Tibial nerve (tissue), 4 donors: ENCODE results near the gene DENND1A. TPM values are rescaled to one million over a fixed set of nuclear protein-coding genes. Genes with fewer than 3 reads are reported as not detected.

Experiments used
- DNase-seq, 2 donors: peaks; one replicate each; pipeline ENCODE4 v3.0.0-alpha.2; 2019; ENCODE audit warnings: low spot score in 2 of 2
- H3K27ac ChIP-seq, 4 donors: fragments of 200-600 bp; sonication (generic) in 3 of 4; one replicate each; pipeline ENCODE4 v1.5.1; 2017 to 2019; ENCODE audit warnings: mild to moderate bottlenecking in 1 of 4
- H3K27me3 ChIP-seq, 2 donors: fragments of 200-600 bp; sonication (generic) in 1 of 2; one replicate each; pipeline versions ENCODE4 v1.5.1 to v1.6.0; 2017 to 2019
- H3K36me3 ChIP-seq, 3 donors: fragments of 200-600 bp; sonication (generic); one replicate each; pipeline ENCODE4 v1.5.1; 2018 to 2019
- H3K4me1 ChIP-seq, 4 donors: fragments of 200-600 bp; sonication (generic) in 3 of 4; one replicate each; pipeline ENCODE4 v1.5.1; 2017 to 2019
- H3K4me3 ChIP-seq, 4 donors: fragments of 200-600 bp; sonication (generic) in 3 of 4; one replicate each; pipeline ENCODE4 v1.5.1; 2017 to 2019; ENCODE audit warnings: mild to moderate bottlenecking in 1 of 4, moderate library complexity in 1 of 4
- H3K9me3 ChIP-seq, 4 donors: fragments of 200-600 bp; sonication (generic) in 3 of 4; one replicate each; pipeline ENCODE4 v1.5.1; 2017 to 2019
- EP300 ChIP-seq, 2 donors: sonication (generic); formaldehyde crosslinking; IDR thresholded peaks; one replicate each; pipeline ENCODE4 v1.6.1; 2017; ENCODE audit warnings: antibody characterized with exemption in 2 of 2, mild to moderate bottlenecking in 1 of 2
- POLR2A ChIP-seq, 2 donors: fragments of 450-650 bp; IDR thresholded peaks; one replicate each; pipeline ENCODE4 v1.6.1; 2017; ENCODE audit warnings: antibody characterized with exemption in 2 of 2, mild to moderate bottlenecking in 2 of 2, moderate library complexity in 2 of 2
- WGBS, 2 donors: methylation state at CpG; one replicate each; pipeline ENCODE4 v1.1.5; 2018; 5-methylcytosine and 5-hydroxymethylcytosine counted together
- total RNA-seq, 4 donors: library from RNA; depleted of rRNA; stranded (reverse); fragments of >200 nt; gene quantifications; one replicate each; pipeline ENCODE4 v1.1.0, GENCODE V29; 2016
- TF ChIP-seq, protein P1 (sequence below), 5 experiments: fragments of 200-600 bp in 3 of 5; fragments of 450-650 bp in 2 of 5; sonication (generic) in 3 of 5; IDR thresholded peaks; one replicate each; pipeline ENCODE4 v1.5.1; 2016 to 2019; ENCODE audit warnings: antibody characterized with exemption in 5 of 5, mild to moderate bottlenecking in 3 of 5, moderate library complexity in 2 of 5

Gene DENND1A
- total RNA-seq, 4 donors from 2014 or later, result 17.5 to 34.8 (median 20.1) TPM

DNA sequence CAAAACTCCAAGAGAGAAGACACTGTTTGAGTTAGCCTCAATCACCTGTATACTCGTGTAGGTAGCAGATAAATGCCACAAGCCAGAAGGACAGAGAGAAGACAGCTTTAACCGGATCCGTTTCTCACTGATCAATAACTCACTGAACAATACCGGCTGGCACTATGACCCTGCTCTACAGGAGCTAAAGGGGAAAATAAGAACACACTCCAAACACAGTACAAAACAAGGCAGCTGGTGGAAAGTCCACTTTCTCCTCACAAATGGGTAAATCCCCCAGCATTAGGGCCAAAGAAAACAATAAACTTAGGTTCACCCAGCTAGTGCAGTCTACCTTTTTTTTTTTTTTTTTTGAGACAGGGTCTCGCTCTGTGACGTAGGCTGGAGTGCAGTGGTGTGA lies 404.5 kb downstream of the DENND1A start:
- no peak for DNase-seq
- no peaks in the 10 kb centered on the region for H3K36me3 ChIP-seq
- WGBS, 2 donors, result 90% methylated on average over 6 of the region's 6 CpGs
- no peak overlapping the region for H3K27ac ChIP-seq
- H3K4me1 ChIP-seq, result no peaks in the 10 kb centered on the region
- TF ChIP-seq POLR2A (IDR thresholded peaks at IDR 0.05), result no peak
- TF ChIP-seq, protein P1, sequence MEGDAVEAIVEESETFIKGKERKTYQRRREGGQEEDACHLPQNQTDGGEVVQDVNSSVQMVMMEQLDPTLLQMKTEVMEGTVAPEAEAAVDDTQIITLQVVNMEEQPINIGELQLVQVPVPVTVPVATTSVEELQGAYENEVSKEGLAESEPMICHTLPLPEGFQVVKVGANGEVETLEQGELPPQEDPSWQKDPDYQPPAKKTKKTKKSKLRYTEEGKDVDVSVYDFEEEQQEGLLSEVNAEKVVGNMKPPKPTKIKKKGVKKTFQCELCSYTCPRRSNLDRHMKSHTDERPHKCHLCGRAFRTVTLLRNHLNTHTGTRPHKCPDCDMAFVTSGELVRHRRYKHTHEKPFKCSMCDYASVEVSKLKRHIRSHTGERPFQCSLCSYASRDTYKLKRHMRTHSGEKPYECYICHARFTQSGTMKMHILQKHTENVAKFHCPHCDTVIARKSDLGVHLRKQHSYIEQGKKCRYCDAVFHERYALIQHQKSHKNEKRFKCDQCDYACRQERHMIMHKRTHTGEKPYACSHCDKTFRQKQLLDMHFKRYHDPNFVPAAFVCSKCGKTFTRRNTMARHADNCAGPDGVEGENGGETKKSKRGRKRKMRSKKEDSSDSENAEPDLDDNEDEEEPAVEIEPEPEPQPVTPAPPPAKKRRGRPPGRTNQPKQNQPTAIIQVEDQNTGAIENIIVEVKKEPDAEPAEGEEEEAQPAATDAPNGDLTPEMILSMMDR (IDR thresholded peaks at IDR 0.05), result no peak
- no peak for TF ChIP-seq EP300 (IDR thresholded peaks at IDR 0.05)
- H3K9me3 ChIP-seq, result peaks cover 0 to 6% (median 1%) of the 10 kb centered on the region in 4 donors
- H3K4me3 ChIP-seq, result no peak overlapping the region
- no peaks in the 10 kb centered on the region for H3K27me3 ChIP-seq

DNA sequence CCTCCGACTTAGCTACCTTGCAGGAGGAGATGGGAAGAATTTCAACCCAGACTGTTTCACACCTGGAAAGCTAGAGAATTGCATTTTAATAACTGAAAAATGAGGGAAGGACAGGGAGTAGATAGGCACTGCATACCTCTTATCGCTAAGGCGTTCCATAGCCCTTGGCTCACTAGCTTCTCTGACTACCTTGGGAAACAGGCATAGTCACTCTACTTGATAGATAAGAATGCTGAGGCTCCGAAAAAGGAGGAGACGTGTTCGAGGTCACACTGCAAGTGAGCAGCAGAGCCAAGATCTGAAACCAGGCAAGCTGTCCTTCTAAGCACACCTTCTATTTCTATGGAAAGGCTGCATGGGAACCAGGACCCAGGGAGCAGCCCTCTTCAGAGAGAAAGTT lies 405.1 kb downstream of the DENND1A start:
- WGBS, 2 donors, result 87 to 95% methylated on average over 6 of the region's 6 CpGs
- peaks cover 0 to 1% (median 0%) of the 10 kb centered on the region in 4 donors for H3K9me3 ChIP-seq
- DNase-seq, result no peak
- H3K27me3 ChIP-seq, result no peaks in the 10 kb centered on the region
- H3K4me3 ChIP-seq, result no peak overlapping the region
- H3K27ac ChIP-seq, result no peak overlapping the region
- TF ChIP-seq EP300 (IDR thresholded peaks at IDR 0.05) (no peak), POLR2A (IDR thresholded peaks at IDR 0.05) (no peak)
- TF ChIP-seq, protein P1 (IDR thresholded peaks at IDR 0.05), result no peak
- H3K4me1 ChIP-seq, result no peaks in the 10 kb centered on the region
- H3K36me3 ChIP-seq, result no peaks in the 10 kb centered on the region

DNA sequence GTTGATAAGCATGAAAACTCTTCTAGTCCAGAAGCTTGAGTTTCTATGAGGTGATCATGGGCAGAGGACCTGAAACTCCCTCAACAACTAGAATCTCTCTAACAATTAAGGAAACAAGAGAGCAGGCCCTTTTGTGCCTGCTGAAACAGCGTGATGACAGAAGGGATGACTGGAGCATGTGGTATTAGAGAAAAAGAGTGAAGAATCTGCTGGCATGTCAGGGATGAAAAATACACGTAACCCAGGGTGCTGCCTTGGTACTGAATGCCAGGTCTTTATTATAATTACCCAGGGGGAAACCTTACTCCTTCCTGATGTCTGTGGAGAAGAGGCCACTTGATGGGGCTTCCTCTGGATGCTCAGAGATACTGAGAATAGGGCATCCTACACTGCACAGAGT lies 406.1 kb downstream of the DENND1A start:
- Histone ChIP-seq H3K36me3 (no peaks in the 10 kb centered on the region), H3K27me3 (no peaks in the 10 kb centered on the region), H3K4me3 (no peak overlapping the region), H3K9me3 (no peaks in the 10 kb centered on the region), H3K27ac (no peak overlapping the region), H3K4me1 (no peaks in the 10 kb centered on the region)
- WGBS, 2 donors, result 91 to 95% methylated on average over 2 of the region's 2 CpGs
- DNase-seq, result no peak
- TF ChIP-seq POLR2A (IDR thresholded peaks at IDR 0.05), result no peak
- TF ChIP-seq, protein P1 (IDR thresholded peaks at IDR 0.05), result no peak
- TF ChIP-seq EP300 (IDR thresholded peaks at IDR 0.05), result no peak

DNA sequence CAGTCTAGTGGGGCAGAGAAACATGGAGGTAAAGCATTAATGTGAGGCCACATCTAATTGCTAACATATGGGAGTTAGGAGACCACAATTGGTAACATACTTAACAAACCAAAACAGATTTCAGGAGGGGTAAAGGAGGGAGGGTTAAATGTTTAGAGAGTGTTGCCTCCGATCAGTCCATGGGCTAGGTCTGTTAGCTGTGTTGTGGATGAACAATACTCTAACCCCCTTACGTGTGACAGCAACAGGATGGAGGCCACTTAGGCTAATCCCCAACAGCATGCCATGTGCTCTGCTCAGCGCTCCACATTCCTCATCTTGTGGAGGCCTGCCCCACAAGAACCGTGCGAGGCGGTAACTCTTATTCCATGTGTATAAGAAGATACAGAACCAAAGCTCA lies 406.9 kb downstream of the DENND1A start:
- no peak for DNase-seq
- WGBS, 2 donors, result 86 to 89% methylated on average over 6 of the region's 6 CpGs

DNA sequence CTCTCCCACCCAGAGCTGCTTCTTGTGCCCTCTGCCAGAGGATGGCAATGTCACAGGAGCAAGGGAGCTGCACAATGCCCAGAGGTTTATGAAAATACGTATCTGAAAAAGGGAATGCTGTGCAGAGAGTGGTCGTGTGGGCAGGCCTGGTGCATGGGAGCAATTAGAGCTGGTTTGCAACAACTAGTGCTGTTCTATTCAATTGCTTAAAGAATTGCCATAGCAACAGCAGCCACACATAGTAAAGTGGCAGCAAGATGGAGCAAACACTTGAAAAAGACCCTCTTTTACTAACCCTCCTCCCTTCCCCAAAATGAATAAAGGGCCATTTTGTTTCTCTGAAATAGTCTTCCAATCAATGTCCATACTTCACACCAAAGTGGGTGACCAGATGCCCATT lies 407.7 kb downstream of the DENND1A start:
- Histone ChIP-seq H3K36me3 (no peaks in the 10 kb centered on the region), H3K4me3 (no peak overlapping the region), H3K27ac (no peak overlapping the region), H3K4me1 (no peaks in the 10 kb centered on the region), H3K27me3 (no peaks in the 10 kb centered on the region), H3K9me3 (no peaks in the 10 kb centered on the region)
- no peak for TF ChIP-seq EP300 (IDR thresholded peaks at IDR 0.05)
- TF ChIP-seq POLR2A (IDR thresholded peaks at IDR 0.05), result no peak
- TF ChIP-seq, protein P1 (IDR thresholded peaks at IDR 0.05), result no peak
- WGBS, 2 donors, result 79 to 96% methylated on average over 2 of the region's 2 CpGs
- DNase-seq, result no peak

More for the DNA sequence above, 406.9 kb downstream of the DENND1A start:
- TF ChIP-seq POLR2A (IDR thresholded peaks at IDR 0.05), result no peak
- TF ChIP-seq, protein P1 (IDR thresholded peaks at IDR 0.05), result no peak
- H3K27me3 ChIP-seq, result no peaks in the 10 kb centered on the region
- H3K4me3 ChIP-seq, result no peak overlapping the region
- no peaks in the 10 kb centered on the region for H3K4me1 ChIP-seq
- no peaks in the 10 kb centered on the region for H3K9me3 ChIP-seq
- H3K36me3 ChIP-seq, result no peaks in the 10 kb centered on the region
- H3K27ac ChIP-seq, result no peak overlapping the region
